CD4-positive, alpha-beta T cell (primary cell): ENCODE results near the gene PRKG1. TPM values are rescaled to one million over a fixed set of nuclear protein-coding genes. Genes with fewer than 3 reads are reported as not detected.
"Not testable (repeated sequence)": the region's sequence is repeated elsewhere in the genome, so short reads cannot be mapped to it uniquely, and the experiment has no call there.

Experiments used
- ATAC-seq: fragments of 200-7000 bp; cut with Tn5 transposase; one replicate; pipeline ENCODE4 v1.10.0; 2022; ENCODE audit warnings: mild to moderate bottlenecking; ENCODE audit not compliant: poor library complexity
- CTCF ChIA-PET: fragments of 350-600 bp; sonication (Branson Sonifier 250); formaldehyde crosslinking; loops from one replicate; lab custom pipeline; 2021; ENCODE audit warnings: antibody characterized with exemption, inconsistent platforms; lab: Charles Lee
- POLR2A ChIA-PET: fragments of 350-600 bp; sonication (Branson Sonifier 250); formaldehyde crosslinking; loops from one replicate; lab custom pipeline; 2021; ENCODE audit warnings: antibody characterized with exemption, inconsistent platforms; lab: Charles Lee
- DNase-seq, 14 experiments: peaks; one replicate each; pipeline ENCODE4 v3.0.0-alpha.2; 2013 to 2020; ENCODE audit warnings: mixed read lengths in 2 of 14
- H3K27ac ChIP-seq, 2 donors: one replicate each; pipeline versions ENCODE4 v1.5.1 to v1.7.0; 2013; ENCODE audit warnings: low read length in 2 of 2, low read depth in 1 of 2, mild to moderate bottlenecking in 1 of 2
- H3K27me3 ChIP-seq, 2 experiments: 1 replicate in 1 of 2; 2 replicates in 1 of 2; pipeline versions ENCODE4 v1.6.1 to v1.7.0; 2013; ENCODE audit warnings: low read length in 2 of 2, control low read depth in 1 of 2, mild to moderate bottlenecking in 1 of 2, moderate library complexity in 1 of 2; ENCODE audit not compliant: insufficient read depth in 2 of 2, control insufficient read depth in 1 of 2
- H3K36me3 ChIP-seq: one replicate; pipeline ENCODE4 v1.6.1; 2013; ENCODE audit warnings: low read length, control low read depth; ENCODE audit not compliant: insufficient read depth
- H3K4me1 ChIP-seq: one replicate; pipeline ENCODE4 v1.6.1; 2013; ENCODE audit warnings: low read length, control low read depth; ENCODE audit not compliant: insufficient read depth
- H3K4me3 ChIP-seq: one replicate; pipeline ENCODE4 v1.5.1; 2013; ENCODE audit warnings: mild to moderate bottlenecking, low read length, moderate library complexity
- H3K9me3 ChIP-seq, 2 experiments: 1 replicate in 1 of 2; 2 replicates in 1 of 2; pipeline versions ENCODE4 v1.6.1 to v1.7.0; 2013; ENCODE audit warnings: low read length in 2 of 2, mild to moderate bottlenecking in 2 of 2, control low read depth in 1 of 2, moderate library complexity in 1 of 2; ENCODE audit not compliant: control insufficient read depth in 1 of 2, insufficient read depth in 1 of 2
- H3K27ac Mint-ChIP-seq: one replicate; pipeline ENCODE4 v1.8.0; 2020; ENCODE audit warnings: mixed read lengths
- H3K27me3 Mint-ChIP-seq: one replicate; pipeline ENCODE4 v1.8.0; 2021; ENCODE audit warnings: mixed read lengths
- H3K36me3 Mint-ChIP-seq: one replicate; pipeline ENCODE4 v1.8.0; 2021; ENCODE audit warnings: low read depth, mixed read lengths
- H3K4me1 Mint-ChIP-seq: one replicate; pipeline ENCODE4 v1.8.0; 2021; ENCODE audit warnings: low read depth, mixed read lengths
- H3K4me3 Mint-ChIP-seq: one replicate; pipeline ENCODE4 v1.8.0; 2020; ENCODE audit warnings: mild to moderate bottlenecking, mixed read lengths
- H3K9me3 Mint-ChIP-seq: one replicate; pipeline ENCODE4 v1.8.0; 2020; ENCODE audit warnings: mixed read lengths
- intact Hi-C, 2 experiments: fragments of 100-400 bp; cut with DNase I in 1 of 2; cut with micrococcal nuclease in 1 of 2; formaldehyde crosslinking; loops; one replicate each; pipeline versions ENCODE4 v1.15.1 to v1.9.0; 2023 to 2025; cut with DNase I, micrococcal nuclease
- total RNA-seq, 174 experiments: library from RNA in 2 of 174; stranded (reverse) in 2 of 174; gene quantifications; one replicate each; pipeline ENCODE4 v1.2.3 and lab custom pipeline; 2021 to 2026
- TF ChIP-seq, protein P1 (sequence below): fragments of 200-600 bp; IDR thresholded peaks from one replicate; pipeline ENCODE4 v1.8.0; 2022; ENCODE audit warnings: antibody characterized with exemption, mild to moderate bottlenecking

PRKG1 gene
- total RNA-seq, 2 experiments from 2014 or later = 0.31 TPM; not detected in 1

DNA sequence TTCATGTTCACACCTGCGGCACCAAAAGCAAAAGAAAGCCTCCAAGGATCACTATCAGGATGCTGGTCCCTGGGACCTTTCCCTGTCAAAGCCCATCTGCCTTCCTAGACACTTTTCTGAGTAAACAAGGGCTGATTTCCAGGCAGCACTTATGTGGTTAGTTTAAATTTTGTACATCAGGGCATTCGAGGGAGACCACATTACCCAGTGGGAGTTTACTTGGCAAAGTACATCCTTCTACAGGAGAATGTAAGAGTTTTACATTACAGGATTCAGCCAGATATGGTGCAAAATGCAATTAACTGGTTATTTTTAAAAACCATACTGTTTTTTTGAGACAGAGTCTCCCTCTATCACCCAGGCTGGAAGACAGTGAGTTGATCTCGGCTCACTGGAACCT, 493.0 kb downstream of the PRKG1 start:
- no peak overlapping the region for H3K4me3 Mint-ChIP-seq
- ChIA-PET CTCF (no interaction called here), POLR2A (no interaction called here)
- Histone ChIP-seq H3K4me1 (no peaks in the 10 kb centered on the region), H3K27ac (no peak overlapping the region), H3K27me3 (no peaks in the 10 kb centered on the region), H3K9me3 (no peaks in the 10 kb centered on the region), H3K36me3 (no peaks in the 10 kb centered on the region), H3K4me3 (no peak overlapping the region)
- no peaks in the 10 kb centered on the region for H3K27me3 Mint-ChIP-seq
- intact Hi-C loops = no loop called here
- TF ChIP-seq, protein P1, sequence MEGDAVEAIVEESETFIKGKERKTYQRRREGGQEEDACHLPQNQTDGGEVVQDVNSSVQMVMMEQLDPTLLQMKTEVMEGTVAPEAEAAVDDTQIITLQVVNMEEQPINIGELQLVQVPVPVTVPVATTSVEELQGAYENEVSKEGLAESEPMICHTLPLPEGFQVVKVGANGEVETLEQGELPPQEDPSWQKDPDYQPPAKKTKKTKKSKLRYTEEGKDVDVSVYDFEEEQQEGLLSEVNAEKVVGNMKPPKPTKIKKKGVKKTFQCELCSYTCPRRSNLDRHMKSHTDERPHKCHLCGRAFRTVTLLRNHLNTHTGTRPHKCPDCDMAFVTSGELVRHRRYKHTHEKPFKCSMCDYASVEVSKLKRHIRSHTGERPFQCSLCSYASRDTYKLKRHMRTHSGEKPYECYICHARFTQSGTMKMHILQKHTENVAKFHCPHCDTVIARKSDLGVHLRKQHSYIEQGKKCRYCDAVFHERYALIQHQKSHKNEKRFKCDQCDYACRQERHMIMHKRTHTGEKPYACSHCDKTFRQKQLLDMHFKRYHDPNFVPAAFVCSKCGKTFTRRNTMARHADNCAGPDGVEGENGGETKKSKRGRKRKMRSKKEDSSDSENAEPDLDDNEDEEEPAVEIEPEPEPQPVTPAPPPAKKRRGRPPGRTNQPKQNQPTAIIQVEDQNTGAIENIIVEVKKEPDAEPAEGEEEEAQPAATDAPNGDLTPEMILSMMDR = no peak
- no peaks in the 10 kb centered on the region for H3K4me1 Mint-ChIP-seq
- DNase-seq (no peak), ATAC-seq (no peak)
- H3K9me3 Mint-ChIP-seq = peaks cover 2% of the 10 kb centered on the region
- no peak overlapping the region for H3K27ac Mint-ChIP-seq
- H3K36me3 Mint-ChIP-seq = no peaks in the 10 kb centered on the region

DNA sequence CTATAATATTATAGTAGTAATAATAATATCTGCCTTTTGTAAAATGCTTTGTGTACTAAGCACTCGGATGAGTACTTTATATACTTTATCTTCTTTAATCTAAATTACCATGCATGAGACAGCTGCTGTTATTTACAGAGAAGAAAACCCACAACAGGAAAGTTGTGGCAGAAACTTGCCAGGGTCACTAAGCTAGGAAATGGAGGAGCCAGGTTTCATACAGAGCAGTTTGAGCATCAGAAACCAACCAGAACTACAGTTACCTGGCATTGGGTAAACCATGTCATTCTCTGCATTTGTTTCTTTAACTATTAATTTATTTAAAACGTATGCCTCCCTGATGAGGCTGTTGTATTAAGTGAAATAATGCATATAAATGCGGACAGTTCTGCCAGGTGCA, 495.2 kb downstream of the PRKG1 start:
- TF ChIP-seq, protein P1 = no peak
- no peak overlapping the region for H3K27ac Mint-ChIP-seq
- no peaks in the 10 kb centered on the region for H3K4me1 Mint-ChIP-seq
- no peaks in the 10 kb centered on the region for H3K9me3 ChIP-seq
- H3K9me3 Mint-ChIP-seq = peaks cover 2% of the 10 kb centered on the region
- H3K4me1 ChIP-seq = no peaks in the 10 kb centered on the region
- ChIA-PET CTCF (no interaction called here), POLR2A (no interaction called here)
- no peak overlapping the region for H3K27ac ChIP-seq
- intact Hi-C loops = no loop called here
- H3K27me3 ChIP-seq = no peaks in the 10 kb centered on the region
- ATAC-seq (no peak), DNase-seq (no peak)
- H3K36me3 ChIP-seq = no peaks in the 10 kb centered on the region
- no peaks in the 10 kb centered on the region for H3K27me3 Mint-ChIP-seq
- no peak overlapping the region for H3K4me3 ChIP-seq
- no peaks in the 10 kb centered on the region for H3K36me3 Mint-ChIP-seq
- H3K4me3 Mint-ChIP-seq = no peak overlapping the region

DNA sequence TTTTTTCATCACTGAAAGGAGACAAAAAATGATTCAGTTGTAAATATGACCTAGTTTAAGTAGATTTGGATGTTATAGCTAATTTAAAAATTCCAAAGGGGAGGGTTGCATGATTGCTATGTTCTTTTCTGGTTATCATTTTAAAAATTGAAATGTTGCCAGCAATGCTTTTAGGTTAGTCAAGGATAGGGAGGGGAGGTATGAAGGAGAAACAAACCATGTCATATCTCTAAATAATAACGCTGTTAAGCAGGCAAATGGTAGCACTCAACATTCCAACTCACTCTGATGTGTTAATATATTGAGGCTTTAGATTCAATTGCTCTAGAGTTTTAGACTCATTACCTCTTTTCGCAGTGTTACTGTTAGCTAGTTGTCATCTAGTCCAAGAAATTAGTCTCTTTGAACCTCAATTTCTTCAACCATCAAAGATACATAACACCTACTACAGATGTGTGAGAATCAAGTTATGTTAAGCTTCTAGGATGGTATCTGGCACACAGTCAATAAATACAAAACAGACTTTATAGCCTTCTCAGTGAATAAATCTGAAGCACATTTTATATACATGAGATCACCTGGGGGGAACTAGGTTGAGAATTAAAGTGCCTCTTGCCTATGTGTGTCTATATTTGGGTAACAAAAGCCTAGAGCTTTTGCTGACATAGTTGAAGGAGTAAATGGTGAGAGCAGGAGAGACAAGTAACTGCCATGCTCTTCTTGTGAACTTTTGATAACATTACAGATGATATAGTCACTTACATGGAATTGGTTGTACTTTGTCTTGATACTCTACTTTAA, 500.2 kb downstream of the PRKG1 start:
- ChIA-PET POLR2A (no interaction called here), CTCF (no interaction called here)
- Histone ChIP-seq H3K36me3 (no peaks in the 10 kb centered on the region), H3K27ac (no peak overlapping the region), H3K9me3 (no peaks in the 10 kb centered on the region), H3K27me3 (no peaks in the 10 kb centered on the region), H3K4me1 (no peaks in the 10 kb centered on the region), H3K4me3 (no peak overlapping the region)
- DNase-seq (no peak), ATAC-seq (no peak)
- TF ChIP-seq, protein P1 = no peak
- intact Hi-C loops = no loop called here
- Mint-ChIP-seq H3K27ac (no peak overlapping the region), H3K4me3 (no peak overlapping the region), H3K27me3 (no peaks in the 10 kb centered on the region), H3K36me3 (no peaks in the 10 kb centered on the region), H3K4me1 (no peaks in the 10 kb centered on the region), H3K9me3 (peaks cover 2% of the 10 kb centered on the region)

DNA sequence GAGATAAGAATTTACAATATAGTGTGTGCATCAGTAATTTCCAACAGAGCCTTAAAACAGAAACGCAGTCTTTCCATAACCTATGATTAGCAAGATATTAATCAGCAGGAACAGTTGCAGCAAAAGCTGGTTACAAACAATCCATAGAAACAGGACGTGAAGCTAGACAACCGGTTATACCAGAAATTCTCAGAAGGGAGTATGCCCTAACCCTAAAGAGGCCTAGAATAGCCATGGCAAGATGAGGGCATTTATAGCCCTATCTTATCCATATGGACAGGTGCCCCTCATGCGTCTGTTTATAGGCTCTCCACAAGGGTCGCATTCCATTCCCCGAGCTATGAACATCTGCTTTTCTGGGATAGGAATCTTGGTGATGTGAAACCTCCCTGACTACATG, 506.9 kb downstream of the PRKG1 start:
- H3K9me3 ChIP-seq, H3K27me3 ChIP-seq, H3K4me1 Mint-ChIP-seq, H3K4me1 ChIP-seq, CTCF ChIA-PET, H3K4me3 Mint-ChIP-seq, intact Hi-C loops, H3K27ac ChIP-seq, H3K36me3 Mint-ChIP-seq, POLR2A ChIA-PET, ATAC-seq, H3K27me3 Mint-ChIP-seq, H3K9me3 Mint-ChIP-seq, H3K4me3 ChIP-seq, H3K36me3 ChIP-seq, DNase-seq, H3K27ac Mint-ChIP-seq: not testable (repeated sequence)
